Measurements from ENCODE around the gene CFAP91.

Gene CFAP91

GRCh38 chr3:119746423-119746822, 43.6 kb downstream of the CFAP91 start:
- DNase-seq: no peak

GRCh38 chr3:119747357-119747756, 44.5 kb downstream of the CFAP91 start:
- no peak for DNase-seq

- DNase-seq: no peak
These were observed 46.2 kb downstream of the CFAP91 start for GRCh38 chr3:119748991-119749390.

- DNase-seq: no peak
These were observed 48.6 kb downstream of the CFAP91 start for GRCh38 chr3:119751423-119751822.

Measured in DMS79 (cell line).